Measurements from ENCODE around the gene CD200. TPM values are rescaled to one million over a fixed set of nuclear protein-coding genes. Genes with fewer than 3 reads are reported as not detected.
"Not testable (repeated sequence)": the region's sequence is repeated elsewhere in the genome, so short reads cannot be mapped to it uniquely, and the experiment has no call there.

CD200 gene
- polyA plus RNA-seq, 4 donors: 36.0 to 43.9 (median 40.0) TPM

DNA sequence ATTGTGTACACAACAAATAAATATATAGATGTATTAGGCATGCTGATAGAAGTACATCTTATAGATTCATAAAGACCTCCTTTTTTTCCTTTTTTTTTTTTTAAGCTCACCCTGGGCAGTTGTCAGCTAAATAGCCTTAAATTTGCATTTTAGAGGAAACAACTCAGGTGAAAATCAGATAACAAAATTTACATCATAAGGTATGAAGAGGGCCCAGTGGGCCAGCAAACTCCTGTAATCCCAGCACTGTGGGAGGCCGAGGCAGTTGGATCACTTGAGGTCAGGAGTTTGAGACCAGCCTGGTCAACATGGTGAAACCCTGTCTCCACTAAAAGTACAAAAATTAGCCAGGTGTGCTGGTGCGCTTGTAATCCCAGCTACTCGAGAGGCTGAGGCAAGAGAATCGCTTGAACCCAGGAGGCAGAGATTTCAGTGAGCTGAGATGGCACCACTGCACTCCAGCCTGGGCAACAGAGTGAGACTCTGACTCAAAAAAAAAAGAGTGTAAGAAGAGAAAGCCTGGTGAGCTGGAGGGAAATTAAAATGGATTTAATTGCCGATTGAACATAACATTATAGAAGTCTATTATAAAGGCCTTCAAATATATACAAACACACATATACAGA lies 72.1 kb downstream of the CD200 start:
- not testable (repeated sequence) for DNase-seq (ENCODE audit: low read depth in 4 of 4, low spot score in 3 of 4)

DNA sequence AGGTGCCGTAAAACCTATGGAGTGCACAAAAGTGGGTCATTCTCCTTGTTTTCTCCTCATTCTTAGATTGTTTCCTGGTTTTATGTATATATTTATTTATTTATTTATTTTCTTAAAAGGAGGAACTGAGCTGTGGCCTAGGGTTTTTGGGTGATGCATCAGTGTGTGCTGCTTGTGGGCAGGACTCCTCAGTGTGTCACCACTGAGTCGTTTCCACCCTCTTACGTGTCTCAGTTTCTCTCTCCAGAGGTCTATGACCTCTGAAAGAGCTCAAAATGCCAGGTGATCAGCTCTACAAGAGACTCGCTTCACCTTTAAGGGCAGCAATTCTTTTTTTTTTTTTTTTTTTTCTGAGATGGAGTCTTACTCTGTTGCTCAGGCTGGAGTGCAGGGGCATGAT lies 72.9 kb downstream of the CD200 start:
- DNase-seq (ENCODE audit: low read depth in 4 of 4, low spot score in 3 of 4): no peak

- no peak for DNase-seq (ENCODE audit: low read depth in 4 of 4, low spot score in 3 of 4)
These were observed 74.4 kb downstream of the CD200 start for GRCh38 chr3:112407214-112407887.

- no peak for DNase-seq (ENCODE audit: low read depth in 4 of 4, low spot score in 3 of 4)
These were observed 75.1 kb downstream of the CD200 start for GRCh38 chr3:112407888-112408702.

DNA sequence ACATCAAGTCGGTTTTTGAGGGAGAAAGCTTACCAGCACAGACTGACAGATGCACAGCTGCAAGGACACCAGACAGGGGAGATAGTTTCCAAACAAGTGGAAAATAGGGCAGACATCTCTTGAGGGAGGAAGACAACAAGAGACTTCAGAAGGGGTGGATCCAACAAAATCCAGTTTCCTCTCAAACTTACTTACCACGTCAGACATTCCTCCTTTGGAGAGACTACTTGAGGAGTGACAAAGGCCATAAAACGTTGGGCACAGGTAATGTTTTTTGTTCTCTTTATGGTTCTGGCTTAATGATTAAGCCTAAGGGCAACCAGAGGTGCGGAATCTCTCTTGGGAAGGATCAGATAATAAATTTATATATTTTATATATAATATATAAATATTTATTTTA lies 76.1 kb downstream of the CD200 start:
- no peak for DNase-seq (ENCODE audit: low read depth in 4 of 4, low spot score in 3 of 4)

GRCh38 chr3:112411425-112411824 lies 78.5 kb downstream of the CD200 start:
- DNase-seq (ENCODE audit: low read depth in 4 of 4, low spot score in 3 of 4): no peak

Other genes starting within 250 kb of the CD200 start
- 1 to 10 TPM; 6.1 to 8.3 (median 7.4) TPM for gene C3orf52, start 246.8 kb upstream of the CD200 start, polyA plus RNA-seq (ENCODE audit: insufficient read length in 4 of 4)
- 1 to 10 TPM; 1.6 to 3.5 (median 2.4) TPM for gene GCSAM, start 199.9 kb upstream of the CD200 start, polyA plus RNA-seq (ENCODE audit: insufficient read length in 4 of 4)
- gene SLC9C1, start 38.9 kb upstream of the CD200 start, polyA plus RNA-seq (ENCODE audit: insufficient read length in 4 of 4): under 1 TPM; 0.45 to 0.72 (median 0.60) TPM
- gene BTLA, start 166.3 kb downstream of the CD200 start, polyA plus RNA-seq (ENCODE audit: insufficient read length in 4 of 4): under 1 TPM; 0.37 to 0.52 (median 0.41) TPM
- 10 to 100 TPM; 41.6 to 59.5 (median 47.0) TPM for gene ATG3, start 228.8 kb downstream of the CD200 start, polyA plus RNA-seq (ENCODE audit: insufficient read length in 4 of 4)
- gene SLC35A5, start 228.9 kb downstream of the CD200 start, polyA plus RNA-seq (ENCODE audit: insufficient read length in 4 of 4): 10 to 100 TPM; 62.3 to 82.3 (median 67.5) TPM